GM23338 (cell line): ENCODE data around the gene PARP8. TPM values are rescaled to one million over a fixed set of nuclear protein-coding genes. Genes with fewer than 3 reads are reported as not detected.

Experiments
- ATAC-seq: fragments of 200-7000 bp; cut with Tn5 transposase; 3 replicates; pipeline ENCODE4 v1.9.1; 2020
- DNase-seq: peaks from one replicate; pipeline ENCODE4 v3.0.0-alpha.2; 2015; ENCODE audit warnings: low spot score
- H2AFZ ChIP-seq: fragments of 200-600 bp; sonication (generic); 2 replicates; pipeline ENCODE4 v1.8.0; 2016; ENCODE audit warnings: antibody characterized with exemption, mild to moderate bottlenecking, moderate library complexity
- H3F3A ChIP-seq: fragments of 200-600 bp; sonication (generic); replicated peaks from 2 replicates; pipeline ENCODE4 v1.8.0; 2017; ENCODE audit warnings: antibody characterized with exemption, mixed run types, low read depth
- H3K27ac ChIP-seq: fragments of 200-600 bp; sonication (generic); 2 replicates; pipeline ENCODE4 v1.6.1; 2016; ENCODE audit warnings: low read depth
- H3K27me3 ChIP-seq: fragments of 200-600 bp; sonication (generic); 2 replicates; pipeline ENCODE4 v1.8.0; 2016; ENCODE audit warnings: mild to moderate bottlenecking, mixed run types, moderate library complexity; ENCODE audit not compliant: insufficient read depth
- H3K36me3 ChIP-seq: fragments of 200-600 bp; sonication (generic); 2 replicates; pipeline ENCODE4 v1.8.0; 2016; ENCODE audit warnings: mild to moderate bottlenecking; ENCODE audit not compliant: insufficient read depth
- H3K4me1 ChIP-seq: fragments of 200-600 bp; sonication (generic); 2 replicates; pipeline ENCODE4 v1.8.0; 2016; ENCODE audit warnings: mild to moderate bottlenecking, moderate library complexity; ENCODE audit not compliant: insufficient read depth
- H3K4me2 ChIP-seq: fragments of 200-600 bp; sonication (generic); 2 replicates; pipeline ENCODE4 v1.7.1; 2017; ENCODE audit warnings: mixed run types
- H3K4me3 ChIP-seq: fragments of 200-600 bp; sonication (generic); 2 replicates; pipeline ENCODE4 v1.6.1; 2016; ENCODE audit warnings: mixed run types
- H3K79me2 ChIP-seq: fragments of 200-600 bp; sonication (generic); replicated peaks from 2 replicates; pipeline ENCODE4 v1.8.0; 2017; ENCODE audit warnings: mild to moderate bottlenecking; ENCODE audit not compliant: insufficient read depth
- H3K9me2 ChIP-seq: fragments of 200-600 bp; sonication (generic); 2 replicates; pipeline ENCODE4 v1.8.0; 2017; ENCODE audit not compliant: insufficient read depth
- H4K20me1 ChIP-seq: fragments of 200-600 bp; sonication (generic); replicated peaks from 2 replicates; pipeline ENCODE4 v1.8.0; 2017; ENCODE audit warnings: mild to moderate bottlenecking; ENCODE audit not compliant: insufficient read depth
- H3K27ac Mint-ChIP-seq: 2 replicates; pipeline ENCODE4 v1.8.0; 2020; ENCODE audit warnings: inconsistent platforms, mild to moderate bottlenecking, moderate library complexity, mixed read lengths
- H3K27me3 Mint-ChIP-seq: 3 replicates; pipeline ENCODE4 v1.8.0; 2022; ENCODE audit warnings: low read depth, mild to moderate bottlenecking, moderate library complexity, mixed read lengths, inconsistent platforms; ENCODE audit not compliant: insufficient read depth, poor library complexity
- H3K36me3 Mint-ChIP-seq: 3 replicates; pipeline ENCODE4 v1.8.0; 2021; ENCODE audit warnings: low read depth, mild to moderate bottlenecking, inconsistent platforms, moderate library complexity, mixed read lengths
- H3K4me1 Mint-ChIP-seq: 3 replicates; pipeline ENCODE4 v1.8.0; 2020; ENCODE audit warnings: mild to moderate bottlenecking, inconsistent platforms, mixed read lengths
- H3K4me3 Mint-ChIP-seq: 3 replicates; pipeline ENCODE4 v1.8.0; 2021; ENCODE audit warnings: moderate library complexity, mild to moderate bottlenecking, inconsistent platforms, mixed read lengths
- H3K9me3 Mint-ChIP-seq: 3 replicates; pipeline ENCODE4 v1.8.0; 2020; ENCODE audit warnings: moderate library complexity, mild to moderate bottlenecking, inconsistent platforms, mixed read lengths
- CREB1 ChIP-seq: fragments of 250-450 bp; sonication (Bioruptor Pico); IDR thresholded peaks from 2 replicates; pipeline ENCODE4 v1.5.0; 2020; ENCODE audit warnings: low read depth, mild to moderate bottlenecking, moderate library complexity
- CTCF ChIP-seq, 2 experiments: fragments of 200-600 bp in 1 of 2; sonication (generic) in 1 of 2; conservative IDR thresholded peaks; 2 replicates each; pipeline versions ENCODE4 v1.5.1 to v1.6.1; 2016 to 2017; ENCODE audit warnings: antibody characterized with exemption in 2 of 2, low read depth in 2 of 2, mild to moderate bottlenecking in 2 of 2, moderate library complexity in 1 of 2
- EZH2phosphoT487 ChIP-seq: fragments of 200-600 bp; sonication (generic); IDR thresholded peaks from one replicate; pipeline ENCODE4 v1.8.1; 2018; ENCODE audit warnings: antibody characterized with exemption; ENCODE audit not compliant: unreplicated experiment
- JUNB ChIP-seq: IDR thresholded peaks from one replicate; pipeline ENCODE4 v1.6.1; 2016; ENCODE audit warnings: antibody characterized with exemption; ENCODE audit not compliant: unreplicated experiment
- POLR2AphosphoS5 ChIP-seq: IDR thresholded peaks from 2 replicates; pipeline ENCODE4 v1.6.1; 2016; ENCODE audit warnings: antibody characterized with exemption, low read depth
- ZNF331 ChIP-seq: fragments of 250-450 bp; sonication (Bioruptor Pico); IDR thresholded peaks from 2 replicates; pipeline ENCODE4 v1.5.0; 2020; ENCODE audit warnings: low read depth, mild to moderate bottlenecking, moderate library complexity
- polyA plus RNA-seq: library from polyadenylated mRNA; unstranded; fragments of >200 nt; fragmentation: Nextera tagmentation; extraction: Ambion mirVana; gene quantifications from 2 replicates; pipeline ENCODE4 v1.2.1, GENCODE V29; 2016
- total RNA-seq: library from RNA; depleted of rRNA; stranded (reverse); fragments of >200 nt; shearing (Covaris generic); gene quantifications from 2 replicates; pipeline ENCODE4 v1.2.3, GENCODE V29; 2014
- TF ChIP-seq, protein P1 (sequence below): IDR thresholded peaks from 2 replicates; pipeline ENCODE4 v1.6.1; 2016; ENCODE audit warnings: antibody characterized with exemption
- TF ChIP-seq, protein P2 (sequence below): fragments of 250-450 bp; sonication (Bioruptor Pico); IDR thresholded peaks from 2 replicates; pipeline ENCODE4 v1.5.0; 2020; ENCODE audit warnings: mild to moderate bottlenecking, moderate library complexity

Gene PARP8
- total and polyA plus RNA-seq, 2 experiments from 2014 or later: 13.0 to 25.0 TPM

GRCh38 chr5:50667023-50667652 is 701 bp downstream of the PARP8 start (continued):
- TF ChIP-seq, protein P1, sequence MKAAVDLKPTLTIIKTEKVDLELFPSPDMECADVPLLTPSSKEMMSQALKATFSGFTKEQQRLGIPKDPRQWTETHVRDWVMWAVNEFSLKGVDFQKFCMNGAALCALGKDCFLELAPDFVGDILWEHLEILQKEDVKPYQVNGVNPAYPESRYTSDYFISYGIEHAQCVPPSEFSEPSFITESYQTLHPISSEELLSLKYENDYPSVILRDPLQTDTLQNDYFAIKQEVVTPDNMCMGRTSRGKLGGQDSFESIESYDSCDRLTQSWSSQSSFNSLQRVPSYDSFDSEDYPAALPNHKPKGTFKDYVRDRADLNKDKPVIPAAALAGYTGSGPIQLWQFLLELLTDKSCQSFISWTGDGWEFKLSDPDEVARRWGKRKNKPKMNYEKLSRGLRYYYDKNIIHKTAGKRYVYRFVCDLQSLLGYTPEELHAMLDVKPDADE: no peak
- TF ChIP-seq, protein P2, sequence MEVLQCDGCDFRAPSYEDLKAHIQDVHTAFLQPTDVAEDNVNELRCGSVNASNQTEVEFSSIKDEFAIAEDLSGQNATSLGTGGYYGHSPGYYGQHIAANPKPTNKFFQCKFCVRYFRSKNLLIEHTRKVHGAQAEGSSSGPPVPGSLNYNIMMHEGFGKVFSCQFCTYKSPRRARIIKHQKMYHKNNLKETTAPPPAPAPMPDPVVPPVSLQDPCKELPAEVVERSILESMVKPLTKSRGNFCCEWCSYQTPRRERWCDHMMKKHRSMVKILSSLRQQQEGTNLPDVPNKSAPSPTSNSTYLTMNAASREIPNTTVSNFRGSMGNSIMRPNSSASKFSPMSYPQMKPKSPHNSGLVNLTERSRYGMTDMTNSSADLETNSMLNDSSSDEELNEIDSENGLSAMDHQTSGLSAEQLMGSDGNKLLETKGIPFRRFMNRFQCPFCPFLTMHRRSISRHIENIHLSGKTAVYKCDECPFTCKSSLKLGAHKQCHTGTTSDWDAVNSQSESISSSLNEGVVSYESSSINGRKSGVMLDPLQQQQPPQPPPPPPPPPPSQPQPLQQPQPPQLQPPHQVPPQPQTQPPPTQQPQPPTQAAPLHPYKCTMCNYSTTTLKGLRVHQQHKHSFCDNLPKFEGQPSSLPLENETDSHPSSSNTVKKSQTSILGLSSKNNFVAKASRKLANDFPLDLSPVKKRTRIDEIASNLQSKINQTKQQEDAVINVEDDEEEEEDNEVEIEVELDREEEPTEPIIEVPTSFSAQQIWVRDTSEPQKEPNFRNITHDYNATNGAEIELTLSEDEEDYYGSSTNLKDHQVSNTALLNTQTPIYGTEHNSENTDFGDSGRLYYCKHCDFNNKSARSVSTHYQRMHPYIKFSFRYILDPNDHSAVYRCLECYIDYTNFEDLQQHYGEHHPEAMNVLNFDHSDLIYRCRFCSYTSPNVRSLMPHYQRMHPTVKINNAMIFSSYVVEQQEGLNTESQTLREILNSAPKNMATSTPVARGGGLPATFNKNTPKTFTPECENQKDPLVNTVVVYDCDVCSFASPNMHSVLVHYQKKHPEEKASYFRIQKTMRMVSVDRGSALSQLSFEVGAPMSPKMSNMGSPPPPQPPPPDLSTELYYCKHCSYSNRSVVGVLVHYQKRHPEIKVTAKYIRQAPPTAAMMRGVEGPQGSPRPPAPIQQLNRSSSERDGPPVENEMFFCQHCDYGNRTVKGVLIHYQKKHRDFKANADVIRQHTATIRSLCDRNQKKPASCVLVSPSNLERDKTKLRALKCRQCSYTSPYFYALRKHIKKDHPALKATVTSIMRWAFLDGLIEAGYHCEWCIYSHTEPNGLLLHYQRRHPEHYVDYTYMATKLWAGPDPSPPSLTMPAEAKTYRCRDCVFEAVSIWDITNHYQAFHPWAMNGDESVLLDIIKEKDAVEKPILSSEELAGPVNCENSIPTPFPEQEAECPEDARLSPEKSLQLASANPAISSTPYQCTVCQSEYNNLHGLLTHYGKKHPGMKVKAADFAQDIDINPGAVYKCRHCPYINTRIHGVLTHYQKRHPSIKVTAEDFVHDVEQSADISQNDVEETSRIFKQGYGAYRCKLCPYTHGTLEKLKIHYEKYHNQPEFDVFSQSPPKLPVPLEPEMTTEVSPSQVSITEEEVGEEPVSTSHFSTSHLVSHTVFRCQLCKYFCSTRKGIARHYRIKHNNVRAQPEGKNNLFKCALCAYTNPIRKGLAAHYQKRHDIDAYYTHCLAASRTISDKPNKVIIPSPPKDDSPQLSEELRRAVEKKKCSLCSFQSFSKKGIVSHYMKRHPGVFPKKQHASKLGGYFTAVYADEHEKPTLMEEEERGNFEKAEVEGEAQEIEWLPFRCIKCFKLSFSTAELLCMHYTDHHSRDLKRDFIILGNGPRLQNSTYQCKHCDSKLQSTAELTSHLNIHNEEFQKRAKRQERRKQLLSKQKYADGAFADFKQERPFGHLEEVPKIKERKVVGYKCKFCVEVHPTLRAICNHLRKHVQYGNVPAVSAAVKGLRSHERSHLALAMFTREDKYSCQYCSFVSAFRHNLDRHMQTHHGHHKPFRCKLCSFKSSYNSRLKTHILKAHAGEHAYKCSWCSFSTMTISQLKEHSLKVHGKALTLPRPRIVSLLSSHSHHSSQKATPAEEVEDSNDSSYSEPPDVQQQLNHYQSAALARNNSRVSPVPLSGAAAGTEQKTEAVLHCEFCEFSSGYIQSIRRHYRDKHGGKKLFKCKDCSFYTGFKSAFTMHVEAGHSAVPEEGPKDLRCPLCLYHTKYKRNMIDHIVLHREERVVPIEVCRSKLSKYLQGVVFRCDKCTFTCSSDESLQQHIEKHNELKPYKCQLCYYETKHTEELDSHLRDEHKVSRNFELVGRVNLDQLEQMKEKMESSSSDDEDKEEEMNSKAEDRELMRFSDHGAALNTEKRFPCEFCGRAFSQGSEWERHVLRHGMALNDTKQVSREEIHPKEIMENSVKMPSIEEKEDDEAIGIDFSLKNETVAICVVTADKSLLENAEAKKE: no peak
- TF ChIP-seq EZH2phosphoT487 (no peak), CREB1 (no peak)

GRCh38 chr5:50667653-50668595 is 1.5 kb downstream of the PARP8 start:
- Mint-ChIP-seq H3K36me3 (0 out of 3 replicates have a peak, but pooled peaks cover 10% of the 10 kb centered on the region), H3K4me3 (peak overlapping the region; percentile 99), H3K9me3 (no peaks in the 10 kb centered on the region), H3K27me3 (peaks cover 20% of the 10 kb centered on the region), H3K27ac (peak overlapping the region; percentile 99), H3K4me1 (peaks cover 47% of the 10 kb centered on the region)
- Histone ChIP-seq H3F3A (no peaks in the 10 kb centered on the region), H3K4me3 (peak overlapping the region; percentile 57), H3K27me3 (peaks cover 11% of the 10 kb centered on the region; the same call in 1 of the 2 replicates), H3K4me1 (peaks cover 34% of the 10 kb centered on the region), H2AFZ (no peak overlapping the region), H3K27ac (peak overlapping the region; percentile 98), H4K20me1 (peaks cover 6% of the 10 kb centered on the region; the same call in 1 of the 2 replicates), H3K4me2 (peak overlapping the region; percentile 80), H3K79me2 (peaks cover 50% of the 10 kb centered on the region), H3K9me2 (no peaks in the 10 kb centered on the region), H3K36me3 (no peaks in the 10 kb centered on the region)
- TF ChIP-seq ZNF331 (no peak), POLR2AphosphoS5 (peak; percentile 42), JUNB (no peak), CTCF (conservative IDR thresholded peaks at IDR 0.05; ENCODE audit: low read depth in 2 of 2) (0 out of 4 replicates have a peak, but pooled peaks of 1 of the 2 experiments have one; percentile 1)
- TF ChIP-seq, protein P1: peak; percentile 21; the same call in 1 of the 2 replicates
- DNase-seq: peak; percentile 92
- ATAC-seq: peak; percentile 78
